Smooth muscle cell (in vitro differentiated cells): ENCODE data around the gene LIG3. TPM values are rescaled to one million over a fixed set of nuclear protein-coding genes. Genes with fewer than 3 reads are reported as not detected.
A peak's percentile ranks its signal among the peaks of the same experiment; 100 is the strongest.
"Not testable (repeated sequence)": the region's sequence is repeated elsewhere in the genome, so short reads cannot be mapped to it uniquely, and the experiment has no call there.

ENCODE experiments used
- DNase-seq: peaks from one replicate; lab custom pipeline; 2025; ENCODE audit not compliant: unreplicated experiment; lab: John Stamatoyannopoulos, UW
- H2AFZ ChIP-seq: fragments of 200-600 bp; sonication (generic); 2 replicates; pipeline ENCODE4 v1.6.0; 2016; ENCODE audit warnings: antibody characterized with exemption, low read depth, mild to moderate bottlenecking
- H3F3A ChIP-seq: fragments of 200-600 bp; sonication (generic); 2 replicates; pipeline ENCODE4 v1.6.0; 2017; ENCODE audit warnings: antibody characterized with exemption, low read depth
- H3K27ac ChIP-seq: fragments of 200-600 bp; sonication (generic); 2 replicates; pipeline ENCODE4 v1.5.1; 2016; ENCODE audit warnings: low read depth, mild to moderate bottlenecking
- H3K27me3 ChIP-seq: fragments of 200-600 bp; sonication (generic); 2 replicates; pipeline ENCODE4 v1.6.1; 2016; ENCODE audit warnings: low read depth, mild to moderate bottlenecking
- H3K36me3 ChIP-seq: fragments of 200-600 bp; sonication (generic); 2 replicates; pipeline ENCODE4 v1.5.1; 2016; ENCODE audit warnings: low read depth
- H3K4me1 ChIP-seq: fragments of 200-600 bp; sonication (generic); 2 replicates; pipeline ENCODE4 v1.5.1; 2016; ENCODE audit warnings: low read depth
- H3K4me2 ChIP-seq: fragments of 200-600 bp; sonication (generic); 2 replicates; pipeline ENCODE4 v1.6.0; 2016; ENCODE audit warnings: mild to moderate bottlenecking
- H3K4me3 ChIP-seq: fragments of 200-600 bp; sonication (generic); 2 replicates; pipeline ENCODE4 v1.5.1; 2016; ENCODE audit warnings: mild to moderate bottlenecking
- H3K79me2 ChIP-seq: fragments of 200-600 bp; sonication (generic); 2 replicates; pipeline ENCODE4 v1.6.0; 2016; ENCODE audit warnings: low read depth, mild to moderate bottlenecking
- H3K9ac ChIP-seq: fragments of 200-600 bp; sonication (generic); 2 replicates; pipeline ENCODE4 v1.6.0; 2016; ENCODE audit warnings: low read depth
- H3K9me3 ChIP-seq: fragments of 200-600 bp; sonication (generic); replicated peaks from 2 replicates; pipeline ENCODE4 v1.5.1; 2016; ENCODE audit warnings: low read depth
- H4K20me1 ChIP-seq: fragments of 200-600 bp; sonication (generic); 2 replicates; pipeline ENCODE4 v1.6.0; 2016; ENCODE audit warnings: low read depth
- CTCF ChIP-seq: fragments of 200-600 bp; sonication (generic); IDR thresholded peaks from 2 replicates; pipeline ENCODE4 v1.5.1; 2017; ENCODE audit warnings: borderline replicate concordance, mild to moderate bottlenecking, antibody characterized with exemption; ENCODE audit not compliant: insufficient read depth, poor library complexity, severe bottlenecking
- WGBS: methylation state at CpG from one replicate; pipeline ENCODE4 v1.1.7; 2016; ENCODE audit warnings: low lambda C conversion rate; 5-methylcytosine and 5-hydroxymethylcytosine counted together
- polyA plus RNA-seq: library from polyadenylated mRNA; unstranded; fragments of >200 nt; fragmentation: Nextera tagmentation; extraction: Ambion mirVana; gene quantifications from 2 replicates; pipeline ENCODE4 v1.2.1, GENCODE V29; 2016
- total RNA-seq: library from RNA; depleted of rRNA; stranded (reverse); fragments of >200 nt; gene quantifications from 2 replicates; pipeline ENCODE4 v1.2.3, GENCODE V29; 2014

Gene LIG3
- total and polyA plus RNA-seq, 2 experiments from 2014 or later = 18.1 to 34.6 TPM

GRCh38 chr17:34997355-34997862, 17.1 kb downstream of the LIG3 start:
- Histone ChIP-seq H3F3A (no peaks in the 10 kb centered on the region), H3K79me2 (no peaks in the 10 kb centered on the region), H3K4me2 (no peak overlapping the region), H3K27me3 (no peaks in the 10 kb centered on the region), H3K27ac (no peak overlapping the region), H3K36me3 (no peaks in the 10 kb centered on the region), H3K9ac (no peak overlapping the region), H2AFZ (no peak overlapping the region), H3K4me1 (no peaks in the 10 kb centered on the region), H3K9me3 (no peaks in the 10 kb centered on the region), H3K4me3 (no peak overlapping the region), H4K20me1 (no peaks in the 10 kb centered on the region)
- WGBS = 91% methylated on average over 11 of the region's 11 CpGs
- TF ChIP-seq CTCF = no peak
- no peak for DNase-seq

GRCh38 chr17:34998205-34998604, 17.9 kb downstream of the LIG3 start:
- TF ChIP-seq CTCF = peak; percentile 58
- H3K4me2 ChIP-seq = no peak overlapping the region
- no peaks in the 10 kb centered on the region for H3K4me1 ChIP-seq
- no peak for DNase-seq
- H3K79me2 ChIP-seq = no peaks in the 10 kb centered on the region
- H3K36me3 ChIP-seq = no peaks in the 10 kb centered on the region
- H2AFZ ChIP-seq = no peak overlapping the region
- no peaks in the 10 kb centered on the region for H3K27me3 ChIP-seq
- no peak overlapping the region for H3K27ac ChIP-seq
- H3K4me3 ChIP-seq = no peak overlapping the region
- no peaks in the 10 kb centered on the region for H4K20me1 ChIP-seq
- no peaks in the 10 kb centered on the region for H3F3A ChIP-seq
- no peaks in the 10 kb centered on the region for H3K9me3 ChIP-seq
- WGBS = 64% methylated on average over 5 of the region's 5 CpGs
- no peak overlapping the region for H3K9ac ChIP-seq

GRCh38 chr17:34999456-34999855, 19.1 kb downstream of the LIG3 start:
- H3K9ac ChIP-seq = no peak overlapping the region
- no peaks in the 10 kb centered on the region for H3K36me3 ChIP-seq
- H3F3A ChIP-seq = no peaks in the 10 kb centered on the region
- H3K4me1 ChIP-seq = no peaks in the 10 kb centered on the region
- no peaks in the 10 kb centered on the region for H3K79me2 ChIP-seq
- no peaks in the 10 kb centered on the region for H3K27me3 ChIP-seq
- H3K9me3 ChIP-seq = no peaks in the 10 kb centered on the region
- H4K20me1 ChIP-seq = no peaks in the 10 kb centered on the region
- WGBS = 97% methylated on average over 2 of the region's 2 CpGs
- no peak overlapping the region for H3K27ac ChIP-seq
- TF ChIP-seq CTCF = no peak
- no peak overlapping the region for H3K4me3 ChIP-seq
- no peak overlapping the region for H3K4me2 ChIP-seq
- H2AFZ ChIP-seq = no peak overlapping the region
- DNase-seq = no peak

GRCh38 chr17:35000965-35001364, 20.7 kb downstream of the LIG3 start:
- not testable (repeated sequence) for H3K4me1 ChIP-seq, H2AFZ ChIP-seq, H3F3A ChIP-seq, H3K27ac ChIP-seq, H3K4me3 ChIP-seq, H3K36me3 ChIP-seq, H3K27me3 ChIP-seq, H3K4me2 ChIP-seq, H3K9ac ChIP-seq, DNase-seq, H4K20me1 ChIP-seq, H3K9me3 ChIP-seq, H3K79me2 ChIP-seq
- 95% methylated on average over 14 of the region's 14 CpGs for WGBS
